ENCODE measurements around the gene SRD5A2. TPM values are rescaled to one million over a fixed set of nuclear protein-coding genes. Genes with fewer than 3 reads are reported as not detected.

Gene SRD5A2
- total RNA-seq, 1 donor from 2014 or later, result not detected

DNA sequence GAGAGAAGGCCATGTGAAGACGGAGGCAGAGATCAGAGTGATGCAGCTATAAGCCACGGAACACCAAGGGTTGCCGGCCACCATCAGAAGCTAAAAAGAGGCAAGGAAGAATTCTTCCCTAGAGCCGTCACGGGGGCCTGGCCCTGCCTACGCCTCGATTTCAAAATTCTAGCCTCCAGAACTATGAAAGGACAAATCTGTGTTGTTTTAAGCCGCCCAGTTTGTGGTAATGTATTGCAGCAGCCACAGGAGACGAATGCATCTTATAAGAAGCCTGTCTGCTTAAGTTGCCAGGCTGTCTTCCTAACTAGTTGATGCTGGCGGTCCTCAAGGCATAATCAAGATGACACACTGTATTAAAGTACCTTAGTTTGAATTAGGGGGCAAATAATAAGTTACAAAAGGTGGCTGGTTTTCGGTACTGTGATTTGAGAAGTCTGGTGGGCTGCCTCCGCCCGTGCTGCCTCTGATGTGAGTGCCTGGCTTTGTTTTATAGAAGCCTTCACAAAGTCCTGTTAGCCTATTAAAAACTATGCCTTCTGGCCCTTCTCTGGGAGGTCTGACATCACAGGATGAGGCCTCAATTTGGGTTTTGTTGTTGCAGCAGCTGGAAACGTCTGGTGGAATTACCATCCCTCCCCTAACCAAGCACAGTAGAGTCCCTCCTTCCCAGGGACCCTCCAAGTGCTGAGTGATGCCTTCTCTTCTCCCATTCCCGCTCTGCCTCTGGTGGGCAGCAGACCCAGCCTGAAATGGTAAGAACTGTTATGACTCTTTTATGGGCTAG is 53.6 kb downstream of the SRD5A2 start:
- H3K36me3 ChIP-seq (ENCODE audit: insufficient read depth, low read length), result no peaks in the 10 kb centered on the region
- H3K9ac ChIP-seq (ENCODE audit: low read length), result no peak overlapping the region
- Mint-ChIP-seq H3K27me3 (ENCODE audit: low read depth, unreplicated experiment) (peaks cover 7% of the 10 kb centered on the region), H3K4me1 (ENCODE audit: low read depth, unreplicated experiment) (no peaks in the 10 kb centered on the region), H3K36me3 (ENCODE audit: low read depth, unreplicated experiment) (no peaks in the 10 kb centered on the region), H3K4me3 (ENCODE audit: unreplicated experiment) (no peak overlapping the region), H3K27ac (ENCODE audit: unreplicated experiment) (no peak overlapping the region), H3K9me3 (ENCODE audit: unreplicated experiment) (no peaks in the 10 kb centered on the region)
- no peak overlapping the region for H3K27ac ChIP-seq (ENCODE audit: low read depth, low read length)
- no peaks in the 10 kb centered on the region for H3K79me2 ChIP-seq (ENCODE audit: insufficient read depth, low read length)
- DNase-seq (ENCODE audit: low read depth), result no peak
- no peak for FAIRE-seq
- no peaks in the 10 kb centered on the region for H3K9me3 ChIP-seq (ENCODE audit: insufficient read depth, low read depth, low read length)
- TF ChIP-seq EZH2 (IDR thresholded peaks at IDR 0.05; ENCODE audit: insufficient read depth, low read length), result no peak
- TF ChIP-seq, protein P1, sequence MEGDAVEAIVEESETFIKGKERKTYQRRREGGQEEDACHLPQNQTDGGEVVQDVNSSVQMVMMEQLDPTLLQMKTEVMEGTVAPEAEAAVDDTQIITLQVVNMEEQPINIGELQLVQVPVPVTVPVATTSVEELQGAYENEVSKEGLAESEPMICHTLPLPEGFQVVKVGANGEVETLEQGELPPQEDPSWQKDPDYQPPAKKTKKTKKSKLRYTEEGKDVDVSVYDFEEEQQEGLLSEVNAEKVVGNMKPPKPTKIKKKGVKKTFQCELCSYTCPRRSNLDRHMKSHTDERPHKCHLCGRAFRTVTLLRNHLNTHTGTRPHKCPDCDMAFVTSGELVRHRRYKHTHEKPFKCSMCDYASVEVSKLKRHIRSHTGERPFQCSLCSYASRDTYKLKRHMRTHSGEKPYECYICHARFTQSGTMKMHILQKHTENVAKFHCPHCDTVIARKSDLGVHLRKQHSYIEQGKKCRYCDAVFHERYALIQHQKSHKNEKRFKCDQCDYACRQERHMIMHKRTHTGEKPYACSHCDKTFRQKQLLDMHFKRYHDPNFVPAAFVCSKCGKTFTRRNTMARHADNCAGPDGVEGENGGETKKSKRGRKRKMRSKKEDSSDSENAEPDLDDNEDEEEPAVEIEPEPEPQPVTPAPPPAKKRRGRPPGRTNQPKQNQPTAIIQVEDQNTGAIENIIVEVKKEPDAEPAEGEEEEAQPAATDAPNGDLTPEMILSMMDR (IDR thresholded peaks at IDR 0.05; ENCODE audit: insufficient read depth, low read depth, low read length), result no peak
- no peak overlapping the region for H3K4me3 ChIP-seq (ENCODE audit: insufficient read depth, low read depth, low read length)
- H4K20me1 ChIP-seq (ENCODE audit: insufficient read depth, low read length), result no peaks in the 10 kb centered on the region
- H3K27me3 ChIP-seq (ENCODE audit: insufficient read depth, low read length), result peaks cover 4% of the 10 kb centered on the region
- no peak overlapping the region for H3K4me2 ChIP-seq (ENCODE audit: low read length)
- no peaks in the 10 kb centered on the region for H3K4me1 ChIP-seq (ENCODE audit: insufficient read depth, low read length)
- no peak overlapping the region for H2AFZ ChIP-seq (ENCODE audit: low read depth, low read length)

DNA sequence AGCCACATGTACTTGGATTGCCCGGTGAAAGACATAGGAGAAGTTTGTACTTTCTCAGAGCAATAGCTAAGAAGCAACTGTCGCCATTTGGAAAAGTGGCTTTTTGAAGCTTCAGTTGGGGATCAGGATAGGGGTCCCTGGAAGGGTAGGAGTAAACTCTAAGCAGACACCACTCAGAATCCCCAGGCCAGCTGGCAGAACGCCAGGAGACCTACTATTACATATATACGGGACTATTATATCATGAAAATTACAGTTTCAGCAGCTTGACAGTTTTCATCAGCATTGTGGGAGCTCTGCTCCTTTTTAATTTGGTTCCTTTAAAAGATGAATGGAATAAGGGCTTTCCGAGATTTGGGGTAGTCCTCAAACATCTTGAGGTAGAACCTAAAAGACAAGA is 54.9 kb downstream of the SRD5A2 start:
- no peak for FAIRE-seq

More for the DNA sequence above, 54.9 kb downstream of the SRD5A2 start:
- no peak overlapping the region for H3K27ac Mint-ChIP-seq (ENCODE audit: unreplicated experiment)
- no peak overlapping the region for H3K4me3 Mint-ChIP-seq (ENCODE audit: unreplicated experiment)
- no peaks in the 10 kb centered on the region for H3K4me1 ChIP-seq (ENCODE audit: insufficient read depth, low read length)
- H3K27me3 ChIP-seq (ENCODE audit: insufficient read depth, low read length), result peaks cover 6% of the 10 kb centered on the region
- H3K27me3 Mint-ChIP-seq (ENCODE audit: low read depth, unreplicated experiment), result peaks cover 7% of the 10 kb centered on the region
- no peak overlapping the region for H3K27ac ChIP-seq (ENCODE audit: low read depth, low read length)
- no peak overlapping the region for H3K9ac ChIP-seq (ENCODE audit: low read length)
- H3K4me1 Mint-ChIP-seq (ENCODE audit: low read depth, unreplicated experiment), result no peaks in the 10 kb centered on the region
- no peaks in the 10 kb centered on the region for H3K79me2 ChIP-seq (ENCODE audit: insufficient read depth, low read length)
- no peaks in the 10 kb centered on the region for H4K20me1 ChIP-seq (ENCODE audit: insufficient read depth, low read length)
- no peaks in the 10 kb centered on the region for H3K36me3 Mint-ChIP-seq (ENCODE audit: low read depth, unreplicated experiment)
- H2AFZ ChIP-seq (ENCODE audit: low read depth, low read length), result no peak overlapping the region
- no peak overlapping the region for H3K4me3 ChIP-seq (ENCODE audit: insufficient read depth, low read depth, low read length)
- no peaks in the 10 kb centered on the region for H3K9me3 ChIP-seq (ENCODE audit: insufficient read depth, low read depth, low read length)
- TF ChIP-seq, protein P1 (IDR thresholded peaks at IDR 0.05; ENCODE audit: insufficient read depth, low read depth, low read length), result no peak
- TF ChIP-seq EZH2 (IDR thresholded peaks at IDR 0.05; ENCODE audit: insufficient read depth, low read length), result no peak
- H3K36me3 ChIP-seq (ENCODE audit: insufficient read depth, low read length), result no peaks in the 10 kb centered on the region
- DNase-seq (ENCODE audit: low read depth), result no peak
- H3K4me2 ChIP-seq (ENCODE audit: low read length), result no peak overlapping the region
- no peaks in the 10 kb centered on the region for H3K9me3 Mint-ChIP-seq (ENCODE audit: unreplicated experiment)

Data from astrocyte (in vitro differentiated cells and primary cell).